ENCODE results near the gene GIGYF2. TPM values are rescaled to one million over a fixed set of nuclear protein-coding genes. Genes with fewer than 3 reads are reported as not detected.
"Not testable (repeated sequence)": the region's sequence is repeated elsewhere in the genome, so short reads cannot be mapped to it uniquely, and the experiment has no call there.

The GIGYF2 gene
- total RNA-seq, 1 donor from 2014 or later: 27.8 TPM

GRCh38 chr2:232687382-232688160, 9.6 kb upstream of the GIGYF2 start:
- ATAC-seq (no peak), DNase-seq (ENCODE audit: low spot score) (no peak)

- ATAC-seq (no peak), DNase-seq (ENCODE audit: low spot score) (no peak)
Observed at GRCh38 chr2:232688201-232688600, 8.9 kb upstream of the GIGYF2 start.

GRCh38 chr2:232689152-232689910, 7.8 kb upstream of the GIGYF2 start:
- peak; percentile 46 for DNase-seq (ENCODE audit: low spot score)

DNA sequence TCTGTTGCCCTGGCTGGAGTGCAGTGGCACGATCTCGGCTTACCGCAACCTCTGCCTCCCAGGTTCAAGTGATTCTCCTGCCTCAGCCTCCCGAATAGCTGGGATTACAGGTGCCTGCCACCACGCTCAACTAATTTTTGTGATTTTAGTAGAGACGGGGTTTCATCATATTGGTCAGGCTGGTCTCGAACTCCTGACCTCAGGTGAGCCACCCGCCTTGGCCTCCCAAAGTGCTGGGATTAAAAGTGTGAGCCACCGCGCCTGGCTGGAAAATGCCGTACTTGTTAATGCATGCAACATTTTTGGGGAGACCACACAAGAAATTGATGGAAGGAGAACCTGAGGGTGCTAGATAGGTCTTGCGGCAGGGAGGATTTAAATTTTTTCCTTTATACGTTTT, 6.0 kb upstream of the GIGYF2 start:
- not testable (repeated sequence) for DNase-seq (ENCODE audit: low spot score); ATAC-seq

More at GRCh38 chr2:232689152-232689910, 7.8 kb upstream of the GIGYF2 start:
- peak; percentile 37 for ATAC-seq

DNA sequence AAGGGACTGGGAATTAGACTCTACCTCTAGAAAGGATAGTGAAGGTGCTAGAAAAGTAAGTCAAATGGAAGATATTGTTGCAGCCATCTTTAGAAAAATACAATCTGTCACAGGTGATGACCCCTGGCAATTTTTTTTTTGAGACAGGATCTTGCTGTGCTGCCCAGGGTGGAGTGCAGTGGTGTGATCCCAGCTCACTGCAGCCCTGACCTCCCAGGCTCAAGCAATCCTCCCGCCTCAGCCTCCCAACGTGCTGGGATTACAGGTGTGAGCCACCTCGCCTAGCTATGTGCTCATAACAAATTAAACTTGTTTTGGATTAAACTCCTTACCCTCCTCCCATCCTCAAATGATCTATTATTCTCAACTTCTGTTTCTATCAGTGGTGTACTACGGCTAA, 3.8 kb upstream of the GIGYF2 start:
- no peak for ATAC-seq
- peak; percentile 8 for DNase-seq (ENCODE audit: low spot score)

- DNase-seq (ENCODE audit: low spot score) (no peak), ATAC-seq (no peak)
Observed at GRCh38 chr2:232696609-232697058, 497 bp upstream of the GIGYF2 start.

- ATAC-seq (peak; percentile 36), DNase-seq (ENCODE audit: low spot score) (no peak)
Observed at GRCh38 chr2:232697807-232698110, 628 bp downstream of the GIGYF2 start.

DNA sequence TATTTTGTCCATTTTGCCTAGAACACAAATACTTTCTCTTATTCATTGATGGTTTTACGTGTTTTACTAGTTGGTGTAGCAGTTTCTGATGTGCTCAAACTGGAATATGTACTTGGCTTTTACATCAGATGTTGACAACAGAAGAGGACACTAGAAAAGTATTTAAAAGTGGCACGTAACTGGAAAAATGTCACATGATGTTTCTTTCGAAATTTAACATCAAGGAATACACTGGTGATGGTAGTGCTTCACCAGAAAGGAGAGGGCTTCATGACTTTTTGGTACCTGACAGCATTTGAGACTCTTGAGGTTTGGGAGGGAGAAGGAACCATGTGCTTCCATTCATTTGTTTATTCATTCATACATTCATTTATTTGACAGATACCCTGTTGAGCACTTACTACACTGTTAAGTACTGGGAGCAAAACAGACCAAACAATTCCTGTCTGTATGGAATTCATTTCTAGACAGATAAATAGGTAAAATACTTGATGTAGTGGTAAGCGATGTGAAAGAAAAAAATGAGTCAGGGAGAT, 1.5 kb downstream of the GIGYF2 start:
- DNase-seq (ENCODE audit: low spot score) (no peak), ATAC-seq (no peak)

DNA sequence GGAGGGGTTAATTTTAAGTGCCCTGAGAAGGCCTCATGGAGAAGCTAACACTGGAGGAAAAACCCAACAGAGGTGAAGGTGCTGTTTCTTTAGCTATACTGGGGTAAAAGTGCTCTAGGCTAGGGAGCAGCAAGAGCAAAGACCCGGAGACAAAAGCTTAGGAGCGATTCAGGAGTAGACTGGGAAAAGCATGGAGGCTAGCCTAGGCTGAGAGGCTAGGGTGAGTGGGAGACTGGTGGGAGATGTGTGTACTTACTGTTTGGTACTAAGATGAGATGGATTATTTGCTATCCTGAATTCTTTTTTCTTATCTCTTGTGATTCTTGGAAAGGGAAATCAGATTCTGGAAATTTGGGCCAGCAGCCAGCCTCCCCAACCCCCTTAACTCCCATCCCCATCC, 2.0 kb downstream of the GIGYF2 start:
- ATAC-seq: no peak

DNA sequence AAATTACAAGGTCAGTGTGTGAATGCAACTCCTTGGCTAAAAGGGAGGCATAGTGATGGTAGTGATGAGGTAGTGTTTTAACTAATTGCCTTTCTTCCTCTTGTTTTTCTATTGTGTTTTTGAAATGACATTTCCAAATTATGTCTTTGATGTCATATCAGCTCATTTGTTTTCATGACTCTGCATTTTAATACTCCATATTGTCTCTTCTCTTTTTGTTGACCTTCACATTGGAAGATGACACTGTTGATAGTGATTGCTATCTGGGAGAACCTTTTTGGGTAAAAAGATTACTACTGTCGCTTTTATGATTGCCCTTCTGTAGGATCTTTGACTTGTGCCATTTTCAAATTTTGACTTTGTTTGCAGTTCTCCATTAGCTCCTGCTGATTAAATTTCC, 3.0 kb downstream of the GIGYF2 start:
- DNase-seq (ENCODE audit: low spot score) (no peak), ATAC-seq (no peak)

More for the DNA sequence above, 2.0 kb downstream of the GIGYF2 start:
- DNase-seq (ENCODE audit: low spot score): no peak

GRCh38 chr2:232707076-232707475, 9.9 kb downstream of the GIGYF2 start:
- ATAC-seq (no peak), DNase-seq (ENCODE audit: low spot score) (no peak)

DNA sequence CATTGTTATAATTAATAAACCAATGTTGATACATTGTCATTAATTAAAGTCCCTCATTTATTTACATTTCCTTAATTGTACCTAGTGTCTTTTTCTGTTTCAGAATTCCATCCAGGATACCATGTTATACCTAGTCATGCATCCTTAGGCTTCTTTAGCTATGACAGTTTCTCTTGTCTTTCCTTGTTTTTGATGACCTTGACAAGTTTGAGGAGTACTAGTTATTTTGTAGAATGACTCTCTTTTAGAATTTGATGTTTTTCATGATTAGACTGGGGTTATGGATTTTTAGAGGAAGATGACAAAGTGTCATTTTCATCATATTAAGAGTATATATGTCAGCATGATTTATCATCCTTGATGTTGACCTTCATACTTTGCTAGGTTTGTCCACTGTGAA, 16.4 kb downstream of the GIGYF2 start:
- DNase-seq (ENCODE audit: low spot score) (no peak), ATAC-seq (no peak)

- DNase-seq (ENCODE audit: low spot score): no peak
- ATAC-seq: no peak
Observed at GRCh38 chr2:232714969-232715368, 17.8 kb downstream of the GIGYF2 start.

DNA sequence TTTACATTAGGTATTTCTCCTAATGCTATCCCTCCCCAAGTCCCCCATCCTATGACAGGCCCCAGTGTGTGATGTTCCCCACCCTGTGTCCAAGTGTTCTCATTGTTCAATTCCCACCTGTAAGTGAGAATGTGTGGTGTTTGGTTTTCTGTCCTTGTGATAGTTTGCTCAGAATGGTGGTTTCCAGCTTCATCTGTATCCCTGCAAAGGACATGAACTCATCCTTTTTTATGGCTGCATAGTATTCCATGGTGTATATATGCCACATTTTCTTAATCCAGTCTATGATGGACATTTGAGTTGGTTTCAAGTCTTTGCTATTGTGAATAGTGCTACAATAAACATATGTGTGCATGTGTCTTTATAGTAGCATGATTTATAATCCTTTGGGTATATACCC, 22.9 kb downstream of the GIGYF2 start:
- ATAC-seq; DNase-seq (ENCODE audit: low spot score): not testable (repeated sequence)

DNA sequence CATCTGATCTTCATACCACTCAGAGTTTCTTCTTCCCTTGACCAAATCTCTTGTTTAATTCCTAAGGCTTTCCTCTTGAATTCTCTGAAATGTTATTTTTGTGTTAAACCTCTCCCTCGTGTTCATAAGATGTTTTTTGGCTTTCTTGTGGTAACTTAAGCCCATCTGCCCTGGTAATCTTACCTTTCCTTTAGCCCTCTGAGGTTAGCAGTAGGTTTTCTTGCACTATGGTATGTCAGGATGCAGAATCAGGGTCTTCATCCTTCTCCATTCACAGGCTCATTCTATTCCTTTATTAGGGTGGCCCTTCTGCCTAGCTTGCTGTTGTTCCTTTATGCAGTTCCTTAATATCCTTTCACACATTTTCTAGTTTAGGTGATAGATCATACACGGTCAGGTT, 24.1 kb downstream of the GIGYF2 start:
- ATAC-seq (no peak), DNase-seq (ENCODE audit: low spot score) (no peak)

GRCh38 chr2:232721882-232722281, 24.8 kb downstream of the GIGYF2 start:
- no peak for DNase-seq (ENCODE audit: low spot score)
- no peak for ATAC-seq

DNA sequence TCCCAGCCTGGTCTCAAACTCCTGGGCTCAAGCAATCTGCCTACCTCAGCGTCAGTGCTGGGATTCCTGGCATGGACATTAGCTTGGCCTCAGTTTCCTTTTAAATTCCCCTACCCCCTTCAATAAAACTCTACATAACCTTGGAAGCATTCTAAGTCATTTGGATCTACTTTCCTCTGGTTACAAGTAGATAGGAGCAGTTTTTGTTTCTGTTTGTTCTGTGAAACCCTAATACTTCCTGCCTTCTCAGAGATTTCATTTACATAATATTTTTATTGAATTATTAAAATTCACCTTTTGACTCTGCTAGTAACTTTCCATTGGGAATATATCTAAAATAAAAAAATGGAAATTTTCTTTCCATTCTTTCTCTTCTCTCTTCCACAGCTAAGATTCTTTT, 25.9 kb downstream of the GIGYF2 start:
- ATAC-seq (no peak), DNase-seq (ENCODE audit: low spot score) (no peak)

DNA sequence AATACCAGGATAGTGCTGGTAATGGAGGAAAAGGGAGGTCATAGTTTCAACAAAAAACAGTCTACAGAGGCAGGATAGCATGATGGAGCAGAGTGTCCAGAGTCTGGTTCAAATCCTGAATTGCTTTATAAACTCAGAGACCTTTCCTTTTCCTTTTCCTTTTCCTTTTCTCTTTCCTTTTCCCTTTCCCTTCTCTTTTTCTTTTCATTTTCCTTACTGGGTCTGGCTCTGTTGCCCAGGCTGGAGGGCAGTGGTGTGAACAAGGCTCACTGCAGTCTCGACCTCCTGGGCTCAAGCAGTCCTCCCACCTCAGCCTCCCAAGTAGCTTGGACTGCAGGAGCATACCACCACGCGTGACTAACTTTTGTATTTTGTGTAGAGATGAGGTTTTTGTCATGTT, 31.7 kb downstream of the GIGYF2 start:
- no peak for ATAC-seq
- no peak for DNase-seq (ENCODE audit: low spot score)

GRCh38 chr2:232731470-232731869, 34.3 kb downstream of the GIGYF2 start:
- DNase-seq (ENCODE audit: low spot score) (no peak), ATAC-seq (no peak)

- DNase-seq (ENCODE audit: low spot score) (no peak), ATAC-seq (no peak)
Observed at GRCh38 chr2:232741294-232741693, 44.2 kb downstream of the GIGYF2 start.

DNA sequence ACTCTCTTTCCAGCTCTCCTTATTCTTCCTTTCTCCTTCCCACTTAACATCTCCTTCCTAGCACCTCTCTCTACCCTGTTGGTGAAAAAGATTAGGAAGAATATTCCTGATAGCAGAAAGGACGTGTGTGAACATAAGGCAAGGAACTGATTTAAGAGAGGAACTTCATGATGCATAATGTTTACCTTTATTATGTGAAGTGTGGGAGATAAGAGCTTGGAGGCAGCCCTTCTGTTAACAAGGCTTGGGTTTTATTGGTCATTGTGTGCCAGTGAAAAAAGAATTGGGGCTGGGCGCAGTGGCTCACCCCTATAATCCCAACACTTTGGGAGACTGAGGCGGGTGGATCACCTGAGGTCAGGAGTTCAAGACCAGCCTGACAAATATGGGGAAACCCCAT, 44.8 kb downstream of the GIGYF2 start:
- no peak for DNase-seq (ENCODE audit: low spot score)
- ATAC-seq: no peak

- DNase-seq (ENCODE audit: low spot score): no peak
- ATAC-seq: no peak
Observed at GRCh38 chr2:232744963-232745362, 47.8 kb downstream of the GIGYF2 start.
